Astrocyte (in vitro differentiated cells and primary cell): ENCODE results near the gene LRRC75A. TPM values are rescaled to one million over a fixed set of nuclear protein-coding genes. Genes with fewer than 3 reads are reported as not detected.
"Not testable (repeated sequence)": the region's sequence is repeated elsewhere in the genome, so short reads cannot be mapped to it uniquely, and the experiment has no call there.

ENCODE experiments used
- DNase-seq: peaks from one replicate; pipeline ENCODE4 v3.0.0-alpha.2; 2010; ENCODE audit warnings: low read depth
- FAIRE-seq: peaks from 2 replicates; lab custom pipeline; 2011; peaks lifted over from hg19 to GRCh38; lab: Jason Lieb, UNC
- H2AFZ ChIP-seq: 2 replicates; pipeline ENCODE4 v1.6.0; 2012; ENCODE audit warnings: low read depth, low read length, inconsistent platforms
- H3K27ac ChIP-seq: 2 replicates; pipeline ENCODE4 v1.5.1; 2011; ENCODE audit warnings: low read depth, low read length, inconsistent platforms
- H3K27me3 ChIP-seq: 2 replicates; pipeline ENCODE4 v1.6.0; 2011; ENCODE audit warnings: low read length, inconsistent platforms; ENCODE audit not compliant: insufficient read depth
- H3K36me3 ChIP-seq: 2 replicates; pipeline ENCODE4 v1.5.1; 2011; ENCODE audit warnings: low read length, inconsistent platforms; ENCODE audit not compliant: insufficient read depth
- H3K4me1 ChIP-seq: 2 replicates; pipeline ENCODE4 v1.5.1; 2011; ENCODE audit warnings: low read length, inconsistent platforms; ENCODE audit not compliant: insufficient read depth
- H3K4me2 ChIP-seq: 2 replicates; pipeline ENCODE4 v1.6.0; 2012; ENCODE audit warnings: low read length, inconsistent platforms
- H3K4me3 ChIP-seq: 2 replicates; pipeline ENCODE4 v1.5.1; 2011; ENCODE audit warnings: low read depth, mild to moderate bottlenecking, low read length, inconsistent platforms; ENCODE audit not compliant: insufficient read depth
- H3K79me2 ChIP-seq: 2 replicates; pipeline ENCODE4 v1.6.0; 2012; ENCODE audit warnings: mild to moderate bottlenecking, low read length, inconsistent platforms; ENCODE audit not compliant: insufficient read depth
- H3K9ac ChIP-seq: 2 replicates; pipeline ENCODE4 v1.6.0; 2012; ENCODE audit warnings: mild to moderate bottlenecking, low read length, inconsistent platforms
- H3K9me3 ChIP-seq: 2 replicates; pipeline ENCODE4 v1.5.1; 2012; ENCODE audit warnings: low read depth, mild to moderate bottlenecking, low read length, inconsistent platforms; ENCODE audit not compliant: insufficient read depth
- H4K20me1 ChIP-seq: 2 replicates; pipeline ENCODE4 v1.6.0; 2012; ENCODE audit warnings: low read length, inconsistent platforms; ENCODE audit not compliant: insufficient read depth
- H3K27ac Mint-ChIP-seq: one replicate; pipeline ENCODE4 v1.8.0; 2021; ENCODE audit warnings: mild to moderate bottlenecking, mixed read lengths; ENCODE audit not compliant: unreplicated experiment
- H3K27me3 Mint-ChIP-seq: one replicate; pipeline ENCODE4 v1.8.0; 2021; ENCODE audit warnings: low read depth, mixed read lengths; ENCODE audit not compliant: unreplicated experiment
- H3K36me3 Mint-ChIP-seq: one replicate; pipeline ENCODE4 v1.8.0; 2021; ENCODE audit warnings: low read depth, mixed read lengths; ENCODE audit not compliant: unreplicated experiment
- H3K4me1 Mint-ChIP-seq: one replicate; pipeline ENCODE4 v1.8.0; 2021; ENCODE audit warnings: low read depth, mixed read lengths; ENCODE audit not compliant: unreplicated experiment
- H3K4me3 Mint-ChIP-seq: one replicate; pipeline ENCODE4 v1.8.0; 2021; ENCODE audit warnings: mild to moderate bottlenecking, moderate library complexity, mixed read lengths; ENCODE audit not compliant: unreplicated experiment
- H3K9me3 Mint-ChIP-seq: one replicate; pipeline ENCODE4 v1.8.0; 2021; ENCODE audit warnings: mild to moderate bottlenecking, mixed read lengths; ENCODE audit not compliant: unreplicated experiment
- EZH2 ChIP-seq: IDR thresholded peaks from 2 replicates; pipeline ENCODE4 v1.6.1; 2012; ENCODE audit warnings: mild to moderate bottlenecking, low read length, inconsistent platforms; ENCODE audit not compliant: insufficient read depth
- total RNA-seq: library from RNA; stranded (reverse); gene quantifications from 2 replicates; pipeline ENCODE4 v1.2.1, GENCODE V29; 2021
- TF ChIP-seq, protein P1 (sequence below): IDR thresholded peaks from 2 replicates; pipeline ENCODE4 v1.5.1; 2011; ENCODE audit warnings: low read depth, mild to moderate bottlenecking, inconsistent platforms, low read length, moderate library complexity; ENCODE audit not compliant: insufficient read depth

LRRC75A gene
- total RNA-seq, 1 donor from 2014 or later = 0.36 TPM

DNA sequence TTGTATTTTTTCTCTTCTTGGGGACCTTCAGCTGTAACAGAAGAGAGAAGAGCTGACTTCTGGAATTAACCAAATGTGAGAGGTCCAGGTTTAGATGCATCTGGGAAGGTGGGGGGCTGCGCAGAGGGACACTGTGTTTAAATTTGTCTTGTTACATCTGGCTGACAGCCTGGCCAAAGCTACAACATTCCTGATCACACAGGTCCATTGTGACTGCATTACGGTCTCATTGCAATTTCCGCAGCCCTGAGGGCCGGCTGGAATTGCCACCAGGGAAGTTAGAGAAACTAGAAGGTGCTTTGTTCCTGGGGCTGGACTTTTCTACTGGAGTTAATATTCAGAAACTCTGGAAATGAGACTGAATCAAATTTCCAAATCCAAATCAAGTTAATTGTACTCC, 37.9 kb upstream of the LRRC75A start:
- no peak overlapping the region for H3K4me3 ChIP-seq
- FAIRE-seq (no peak), DNase-seq (no peak)
- H3K36me3 ChIP-seq = no peaks in the 10 kb centered on the region
- Mint-ChIP-seq H3K4me1 (no peaks in the 10 kb centered on the region), H3K36me3 (peaks cover 1% of the 10 kb centered on the region), H3K9me3 (peaks cover 4% of the 10 kb centered on the region), H3K27ac (no peak overlapping the region), H3K27me3 (peaks cover 3% of the 10 kb centered on the region), H3K4me3 (no peak overlapping the region)
- no peaks in the 10 kb centered on the region for H3K9me3 ChIP-seq
- no peak overlapping the region for H3K4me2 ChIP-seq
- H3K79me2 ChIP-seq = no peaks in the 10 kb centered on the region
- no peak for TF ChIP-seq EZH2
- TF ChIP-seq, protein P1, sequence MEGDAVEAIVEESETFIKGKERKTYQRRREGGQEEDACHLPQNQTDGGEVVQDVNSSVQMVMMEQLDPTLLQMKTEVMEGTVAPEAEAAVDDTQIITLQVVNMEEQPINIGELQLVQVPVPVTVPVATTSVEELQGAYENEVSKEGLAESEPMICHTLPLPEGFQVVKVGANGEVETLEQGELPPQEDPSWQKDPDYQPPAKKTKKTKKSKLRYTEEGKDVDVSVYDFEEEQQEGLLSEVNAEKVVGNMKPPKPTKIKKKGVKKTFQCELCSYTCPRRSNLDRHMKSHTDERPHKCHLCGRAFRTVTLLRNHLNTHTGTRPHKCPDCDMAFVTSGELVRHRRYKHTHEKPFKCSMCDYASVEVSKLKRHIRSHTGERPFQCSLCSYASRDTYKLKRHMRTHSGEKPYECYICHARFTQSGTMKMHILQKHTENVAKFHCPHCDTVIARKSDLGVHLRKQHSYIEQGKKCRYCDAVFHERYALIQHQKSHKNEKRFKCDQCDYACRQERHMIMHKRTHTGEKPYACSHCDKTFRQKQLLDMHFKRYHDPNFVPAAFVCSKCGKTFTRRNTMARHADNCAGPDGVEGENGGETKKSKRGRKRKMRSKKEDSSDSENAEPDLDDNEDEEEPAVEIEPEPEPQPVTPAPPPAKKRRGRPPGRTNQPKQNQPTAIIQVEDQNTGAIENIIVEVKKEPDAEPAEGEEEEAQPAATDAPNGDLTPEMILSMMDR = no peak
- no peak overlapping the region for H2AFZ ChIP-seq
- peaks cover 15% of the 10 kb centered on the region for H3K27me3 ChIP-seq
- H3K4me1 ChIP-seq = no peaks in the 10 kb centered on the region
- H4K20me1 ChIP-seq = no peaks in the 10 kb centered on the region
- H3K9ac ChIP-seq = no peak overlapping the region
- no peak overlapping the region for H3K27ac ChIP-seq

DNA sequence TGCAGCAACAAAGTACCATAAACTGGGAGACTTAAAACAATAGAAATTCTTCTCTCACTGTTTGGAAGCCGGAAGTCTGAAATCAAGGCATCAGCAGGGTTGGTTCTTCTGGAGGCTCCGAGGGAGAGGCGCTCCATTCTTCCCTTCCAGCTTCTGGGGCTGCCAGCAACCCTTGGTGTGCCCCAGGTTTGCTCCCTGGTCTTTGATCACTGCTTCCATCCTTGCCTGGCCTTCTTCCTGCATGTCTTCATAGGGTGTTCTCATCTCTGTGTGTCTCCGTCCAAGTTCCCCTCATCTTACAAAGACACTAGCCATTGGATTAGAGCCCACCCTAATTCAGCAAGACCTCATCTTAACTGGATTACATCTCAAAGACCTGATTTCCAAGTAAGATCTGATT, 35.3 kb upstream of the LRRC75A start:
- H3K9me3 ChIP-seq = no peaks in the 10 kb centered on the region
- H3K9ac ChIP-seq = no peak overlapping the region
- FAIRE-seq = no peak
- no peaks in the 10 kb centered on the region for H4K20me1 ChIP-seq
- Mint-ChIP-seq H3K4me1 (no peaks in the 10 kb centered on the region), H3K27ac (no peak overlapping the region), H3K27me3 (peaks cover 3% of the 10 kb centered on the region), H3K36me3 (peaks cover under 1% of the 10 kb centered on the region), H3K9me3 (peaks cover 4% of the 10 kb centered on the region), H3K4me3 (no peak overlapping the region)
- H3K4me2 ChIP-seq = no peak overlapping the region
- no peaks in the 10 kb centered on the region for H3K79me2 ChIP-seq
- H3K27me3 ChIP-seq = peaks cover 15% of the 10 kb centered on the region
- H2AFZ ChIP-seq = no peak overlapping the region
- no peak for DNase-seq
- H3K4me1 ChIP-seq = peaks cover 7% of the 10 kb centered on the region
- no peak overlapping the region for H3K4me3 ChIP-seq
- H3K36me3 ChIP-seq = no peaks in the 10 kb centered on the region
- no peak overlapping the region for H3K27ac ChIP-seq
- TF ChIP-seq, protein P1 = no peak
- TF ChIP-seq EZH2 = no peak

DNA sequence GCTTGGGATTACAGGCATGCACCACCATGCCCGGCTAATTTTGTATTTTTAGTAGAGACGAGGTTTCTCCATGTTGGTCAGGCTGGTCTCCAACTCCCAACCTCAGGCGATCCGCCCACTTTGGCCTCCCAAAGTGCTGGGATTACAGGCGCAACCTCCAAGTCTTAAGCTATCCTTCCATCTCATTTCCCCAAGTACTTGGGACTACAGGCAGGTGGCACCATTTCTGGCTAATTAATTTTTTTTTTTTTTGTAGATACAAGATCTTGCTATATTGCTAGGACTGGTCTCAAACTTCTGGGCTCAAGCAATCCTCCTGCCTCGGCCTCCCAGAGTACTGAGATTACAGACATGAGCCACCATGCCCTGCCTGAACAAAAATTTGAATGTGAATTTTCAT, 33.6 kb upstream of the LRRC75A start:
- not testable (repeated sequence) for H4K20me1 ChIP-seq, DNase-seq, H3K27ac ChIP-seq, H3K4me1 ChIP-seq, H3K4me3 ChIP-seq, H3K9me3 Mint-ChIP-seq, H3K27me3 Mint-ChIP-seq, H3K9me3 ChIP-seq, H3K9ac ChIP-seq, H3K36me3 ChIP-seq, H3K4me1 Mint-ChIP-seq, FAIRE-seq, H3K36me3 Mint-ChIP-seq, H3K4me3 Mint-ChIP-seq, H2AFZ ChIP-seq, H3K27ac Mint-ChIP-seq, H3K79me2 ChIP-seq, H3K4me2 ChIP-seq
- H3K27me3 ChIP-seq = peaks cover 15% of the 10 kb centered on the region
